WI38 (cell line): Measurements from ENCODE around the gene TCF4.

ENCODE experiments used
- H3K4me3 ChIP-seq: 2 replicates; pipeline ENCODE4 v1.5.1; 2011; ENCODE audit warnings: low read depth, mild to moderate bottlenecking, control low read depth, low read length
- TF ChIP-seq, protein P1 (sequence below): IDR thresholded peaks from 2 replicates; pipeline ENCODE4 v1.5.1; 2012; ENCODE audit warnings: low read depth, mild to moderate bottlenecking, control low read depth, low read length

The TCF4 gene

DNA sequence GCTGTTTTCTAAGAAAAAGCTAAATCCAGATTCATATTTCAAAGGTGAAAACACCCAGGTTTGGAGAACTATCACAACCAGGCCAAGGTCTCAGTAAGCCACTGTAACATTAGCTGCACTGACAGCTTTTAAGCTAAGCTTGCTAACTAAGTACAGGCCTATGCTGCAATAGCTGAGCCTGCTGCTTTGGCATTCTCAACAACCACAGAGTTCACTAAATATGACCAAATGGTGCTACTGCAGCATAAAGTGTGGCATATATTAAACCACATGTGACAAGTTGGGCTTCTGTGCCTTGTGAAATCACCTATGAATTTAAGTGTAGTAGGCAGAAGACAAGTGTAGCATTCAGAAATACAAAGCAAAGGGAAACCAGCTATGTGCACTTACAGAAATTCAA is 206.7 kb downstream of the TCF4 start:
- H3K4me3 ChIP-seq: no peak overlapping the region
- TF ChIP-seq, protein P1, sequence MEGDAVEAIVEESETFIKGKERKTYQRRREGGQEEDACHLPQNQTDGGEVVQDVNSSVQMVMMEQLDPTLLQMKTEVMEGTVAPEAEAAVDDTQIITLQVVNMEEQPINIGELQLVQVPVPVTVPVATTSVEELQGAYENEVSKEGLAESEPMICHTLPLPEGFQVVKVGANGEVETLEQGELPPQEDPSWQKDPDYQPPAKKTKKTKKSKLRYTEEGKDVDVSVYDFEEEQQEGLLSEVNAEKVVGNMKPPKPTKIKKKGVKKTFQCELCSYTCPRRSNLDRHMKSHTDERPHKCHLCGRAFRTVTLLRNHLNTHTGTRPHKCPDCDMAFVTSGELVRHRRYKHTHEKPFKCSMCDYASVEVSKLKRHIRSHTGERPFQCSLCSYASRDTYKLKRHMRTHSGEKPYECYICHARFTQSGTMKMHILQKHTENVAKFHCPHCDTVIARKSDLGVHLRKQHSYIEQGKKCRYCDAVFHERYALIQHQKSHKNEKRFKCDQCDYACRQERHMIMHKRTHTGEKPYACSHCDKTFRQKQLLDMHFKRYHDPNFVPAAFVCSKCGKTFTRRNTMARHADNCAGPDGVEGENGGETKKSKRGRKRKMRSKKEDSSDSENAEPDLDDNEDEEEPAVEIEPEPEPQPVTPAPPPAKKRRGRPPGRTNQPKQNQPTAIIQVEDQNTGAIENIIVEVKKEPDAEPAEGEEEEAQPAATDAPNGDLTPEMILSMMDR: no peak

DNA sequence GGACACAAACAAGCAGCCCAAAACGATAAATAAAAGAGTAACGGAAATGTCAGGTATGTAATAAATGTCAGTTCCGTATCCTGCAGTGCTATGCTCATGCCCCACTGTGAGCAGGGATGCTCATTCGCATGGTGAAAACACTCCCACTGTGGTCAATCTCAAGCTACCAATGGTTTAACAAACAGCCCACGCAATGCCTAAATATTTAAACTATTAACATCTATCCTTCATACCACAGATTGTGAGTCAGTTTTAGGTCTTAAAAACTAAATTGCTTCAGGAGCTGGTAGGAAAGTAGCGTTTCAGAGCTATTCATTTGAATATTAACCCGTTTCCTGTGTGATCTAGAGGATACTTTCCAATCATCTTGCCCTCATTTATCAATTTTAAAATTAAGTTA is 207.4 kb downstream of the TCF4 start:
- TF ChIP-seq, protein P1: no peak
- no peak overlapping the region for H3K4me3 ChIP-seq

DNA sequence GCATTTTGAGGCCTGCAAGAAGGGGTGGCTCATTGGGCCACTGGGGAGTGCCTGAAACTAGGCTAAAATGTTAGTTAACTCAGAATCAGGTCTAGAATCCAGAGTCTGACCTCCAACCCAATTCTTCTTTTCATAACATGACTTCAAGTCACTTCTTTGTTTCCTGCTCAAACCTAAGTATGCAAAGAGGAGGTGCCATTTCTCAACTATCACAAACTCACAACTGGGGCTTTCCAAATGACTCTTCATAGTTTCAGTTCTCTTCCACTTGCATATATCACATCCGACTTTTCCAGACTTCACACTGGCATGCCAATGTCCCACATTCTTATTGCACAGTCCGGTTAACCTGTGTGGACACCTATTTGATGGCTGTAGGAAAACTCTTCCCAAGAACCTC is 211.6 kb downstream of the TCF4 start:
- TF ChIP-seq, protein P1: no peak
- H3K4me3 ChIP-seq: no peak overlapping the region

DNA sequence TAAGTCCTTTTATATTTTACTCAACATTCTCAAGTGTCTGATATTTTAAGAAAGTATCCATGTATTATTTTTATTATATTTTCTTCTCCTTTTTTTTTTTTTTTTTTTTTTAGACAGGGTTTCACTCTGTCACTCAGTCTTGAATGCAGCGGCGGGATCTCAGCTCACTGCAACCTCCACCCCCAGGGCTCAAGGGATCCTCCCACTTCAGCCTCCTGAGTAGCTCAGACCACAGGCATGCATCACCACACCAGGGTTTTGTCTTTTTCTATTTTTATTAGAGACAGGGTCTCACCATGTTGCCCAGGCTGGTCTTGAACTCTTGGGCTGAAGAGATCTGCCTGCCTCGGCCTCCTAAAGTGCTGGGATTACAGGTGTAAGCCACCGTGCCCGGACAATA is 212.1 kb downstream of the TCF4 start:
- TF ChIP-seq, protein P1: no peak
- H3K4me3 ChIP-seq: no peak overlapping the region

DNA sequence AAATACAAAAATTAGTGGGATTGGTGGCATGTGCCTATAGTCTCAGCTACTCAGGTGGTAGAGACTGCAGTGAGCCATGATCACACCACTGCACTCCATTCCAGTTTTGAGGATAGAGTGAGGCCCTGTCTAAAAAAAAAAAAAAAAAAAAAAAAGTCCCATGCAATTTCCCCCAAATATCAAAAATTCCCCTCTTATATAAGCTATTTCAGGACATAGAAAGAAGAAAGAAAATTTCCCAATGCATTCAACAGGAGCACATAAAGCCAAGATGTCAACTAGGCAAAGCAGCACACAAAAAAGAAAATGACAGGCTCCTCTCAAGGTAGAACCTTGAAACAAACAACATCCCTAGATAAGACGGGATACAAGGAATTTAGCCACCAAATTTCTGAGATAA is 213.3 kb downstream of the TCF4 start:
- no peak overlapping the region for H3K4me3 ChIP-seq
- TF ChIP-seq, protein P1: no peak

GRCh38 chr18:55372209-55372608 is 215.8 kb downstream of the TCF4 start:
- H3K4me3 ChIP-seq: no peak overlapping the region
- TF ChIP-seq, protein P1: no peak

- no peak overlapping the region for H3K4me3 ChIP-seq
- TF ChIP-seq, protein P1: no peak
These were observed 217.1 kb downstream of the TCF4 start for GRCh38 chr18:55370936-55371335.
